Thymus (tissue), 11 donors: ENCODE results near the gene ADAMTSL1. TPM values are rescaled to one million over a fixed set of nuclear protein-coding genes. Genes with fewer than 3 reads are reported as not detected.

Experiments
- DNase-seq, 9 donors: peaks; one replicate each; pipeline ENCODE4 v3.0.0-alpha.2; 2013; ENCODE audit warnings: low spot score in 9 of 9, low read depth in 6 of 9, missing footprints in 1 of 9
- H3K27ac ChIP-seq, 2 donors: one replicate each; pipeline ENCODE4 v1.5.1; 2013; ENCODE audit warnings: control low read depth in 1 of 2, low read depth in 1 of 2, low read length in 1 of 2, mild to moderate bottlenecking in 1 of 2, moderate library complexity in 1 of 2
- H3K27me3 ChIP-seq, 2 donors: one replicate each; pipeline ENCODE4 v1.5.1; 2013; ENCODE audit warnings: low read length in 1 of 2; ENCODE audit not compliant: control insufficient read depth in 2 of 2, insufficient read depth in 1 of 2
- H3K36me3 ChIP-seq, 2 donors: one replicate each; pipeline ENCODE4 v1.5.1; 2013; ENCODE audit warnings: low read length in 1 of 2, mild to moderate bottlenecking in 1 of 2, moderate library complexity in 1 of 2; ENCODE audit not compliant: control insufficient read depth in 2 of 2, insufficient read depth in 2 of 2
- H3K4me1 ChIP-seq, 2 donors: one replicate each; pipeline ENCODE4 v1.5.1; 2013; ENCODE audit warnings: low read length in 2 of 2; ENCODE audit not compliant: control insufficient read depth in 2 of 2, insufficient read depth in 2 of 2
- H3K4me3 ChIP-seq, 2 donors: one replicate each; pipeline ENCODE4 v1.5.1; 2013; ENCODE audit warnings: low read length in 2 of 2, control low read depth in 1 of 2, mild to moderate bottlenecking in 1 of 2
- H3K9me3 ChIP-seq, 2 donors: one replicate each; pipeline ENCODE4 v1.5.1; 2013; ENCODE audit warnings: low read length in 1 of 2, mild to moderate bottlenecking in 1 of 2; ENCODE audit not compliant: control insufficient read depth in 2 of 2, insufficient read depth in 1 of 2
- WGBS: extraction: QIAGEN DNeasy Blood & Tissue Kit; methylation state at CpG from one replicate; pipeline ENCODE4 v1.1.7; 2013; 5-methylcytosine and 5-hydroxymethylcytosine counted together
- polyA plus RNA-seq: library from polyadenylated mRNA; stranded (reverse); fragments of 200-250 nt; gene quantifications from one replicate; pipeline ENCODE4 v1.2.3, GENCODE V29; 2013
- total RNA-seq: library from RNA; stranded (reverse); fragments of 120-200 nt; gene quantifications from one replicate; pipeline ENCODE4 v1.2.4, GENCODE V29; 2013
- donor health status: healthy.

The ADAMTSL1 gene
- total and polyA plus RNA-seq, 2 donors = 0.34 to 2.3 TPM

GRCh38 chr9:18502546-18502945 is 28.6 kb downstream of the ADAMTSL1 start:
- H3K4me1 ChIP-seq = no peaks in the 10 kb centered on the region
- H3K27me3 ChIP-seq = no peaks in the 10 kb centered on the region
- H3K36me3 ChIP-seq = no peaks in the 10 kb centered on the region
- H3K27ac ChIP-seq = no peak overlapping the region
- WGBS = 84% methylated on average over 3 of the region's 3 CpGs
- DNase-seq = no peak
- H3K9me3 ChIP-seq = no peaks in the 10 kb centered on the region
- H3K4me3 ChIP-seq = no peak overlapping the region

GRCh38 chr9:18504707-18505106 is 30.8 kb downstream of the ADAMTSL1 start:
- Histone ChIP-seq H3K27ac (no peak overlapping the region), H3K27me3 (no peaks in the 10 kb centered on the region), H3K9me3 (no peaks in the 10 kb centered on the region), H3K4me1 (no peaks in the 10 kb centered on the region), H3K36me3 (no peaks in the 10 kb centered on the region), H3K4me3 (no peak overlapping the region)
- DNase-seq = no peak
- 89% methylated on average over 14 of the region's 14 CpGs for WGBS

GRCh38 chr9:18507151-18507550 is 33.2 kb downstream of the ADAMTSL1 start:
- Histone ChIP-seq H3K27ac (no peak overlapping the region), H3K36me3 (no peaks in the 10 kb centered on the region)
- WGBS = 92% methylated on average over 1 of the region's 1 CpG

GRCh38 chr9:18516514-18516913 is 42.6 kb downstream of the ADAMTSL1 start:
- no peak overlapping the region for H3K4me3 ChIP-seq
- no peaks in the 10 kb centered on the region for H3K27me3 ChIP-seq
- DNase-seq = no peak
- H3K36me3 ChIP-seq = no peaks in the 10 kb centered on the region
- no peaks in the 10 kb centered on the region for H3K4me1 ChIP-seq
- H3K9me3 ChIP-seq = no peaks in the 10 kb centered on the region
- H3K27ac ChIP-seq = no peak overlapping the region

More at GRCh38 chr9:18507151-18507550, 33.2 kb downstream of the ADAMTSL1 start:
- H3K9me3 ChIP-seq = no peaks in the 10 kb centered on the region
- DNase-seq = no peak
- no peaks in the 10 kb centered on the region for H3K4me1 ChIP-seq
- no peaks in the 10 kb centered on the region for H3K27me3 ChIP-seq
- H3K4me3 ChIP-seq = no peak overlapping the region

GRCh38 chr9:18516965-18517364 is 43.0 kb downstream of the ADAMTSL1 start:
- Histone ChIP-seq H3K27ac (no peak overlapping the region), H3K36me3 (no peaks in the 10 kb centered on the region), H3K4me1 (no peaks in the 10 kb centered on the region), H3K4me3 (no peak overlapping the region), H3K27me3 (no peaks in the 10 kb centered on the region), H3K9me3 (no peaks in the 10 kb centered on the region)
- no peak for DNase-seq
- 78% methylated on average over 2 of the region's 2 CpGs for WGBS

GRCh38 chr9:18520416-18521047 is 46.6 kb downstream of the ADAMTSL1 start:
- Histone ChIP-seq H3K4me1 (no peaks in the 10 kb centered on the region), H3K4me3 (no peak overlapping the region), H3K36me3 (no peaks in the 10 kb centered on the region), H3K27ac (no peak overlapping the region), H3K27me3 (no peaks in the 10 kb centered on the region), H3K9me3 (no peaks in the 10 kb centered on the region)
- DNase-seq = no peak
- WGBS = 92% methylated on average over 3 of the region's 3 CpGs

GRCh38 chr9:18526685-18527084 is 52.7 kb downstream of the ADAMTSL1 start:
- Histone ChIP-seq H3K36me3 (no peaks in the 10 kb centered on the region), H3K9me3 (no peaks in the 10 kb centered on the region), H3K27ac (no peak overlapping the region), H3K4me1 (no peaks in the 10 kb centered on the region), H3K4me3 (no peak overlapping the region), H3K27me3 (no peaks in the 10 kb centered on the region)
- 95% methylated on average over 3 of the region's 3 CpGs for WGBS
- no peak for DNase-seq

- Histone ChIP-seq H3K9me3 (peaks cover 0 to 4% of the 10 kb centered on the region in 2 donors), H3K27me3 (no peaks in the 10 kb centered on the region), H3K4me1 (no peaks in the 10 kb centered on the region), H3K27ac (no peak overlapping the region), H3K36me3 (no peaks in the 10 kb centered on the region), H3K4me3 (no peak overlapping the region)
- DNase-seq = no peak
- 83% methylated on average over 7 of the region's 7 CpGs for WGBS
Measured at GRCh38 chr9:18531136-18532065, 57.4 kb downstream of the ADAMTSL1 start.

GRCh38 chr9:18534611-18535010 is 60.7 kb downstream of the ADAMTSL1 start:
- H3K27me3 ChIP-seq = no peaks in the 10 kb centered on the region
- no peaks in the 10 kb centered on the region for H3K4me1 ChIP-seq
- no peak overlapping the region for H3K27ac ChIP-seq
- DNase-seq = no peak
- H3K36me3 ChIP-seq = no peaks in the 10 kb centered on the region
- WGBS = 98% methylated on average over 2 of the region's 2 CpGs
- H3K9me3 ChIP-seq = peaks cover 0 to 4% of the 10 kb centered on the region in 2 donors
- H3K4me3 ChIP-seq = no peak overlapping the region
